IPS-18c (cell line): ENCODE data around the gene BSDC1.

Source experiments
- H3K4me3 ChIP-seq: 2 replicates; pipeline ENCODE4 v1.7.0; 2013; ENCODE audit warnings: low read depth, mild to moderate bottlenecking, low read length, moderate library complexity; ENCODE audit not compliant: insufficient read depth
- H3K9me3 ChIP-seq: one replicate; pipeline ENCODE4 v1.6.1; 2013; ENCODE audit warnings: mild to moderate bottlenecking, low read length, moderate library complexity; ENCODE audit not compliant: control insufficient read depth, insufficient read depth

The BSDC1 gene

GRCh38 chr1:32333251-32333963 is 60.8 kb downstream of the BSDC1 start:
- H3K4me3 ChIP-seq: no peak overlapping the region; the same call in 1 of the 2 replicates
- no peaks in the 10 kb centered on the region for H3K9me3 ChIP-seq

- H3K9me3 ChIP-seq: no peaks in the 10 kb centered on the region
- H3K4me3 ChIP-seq: no peak overlapping the region
Measured at GRCh38 chr1:32332290-32333079, 61.8 kb downstream of the BSDC1 start.

- Histone ChIP-seq H3K4me3 (no peak overlapping the region), H3K9me3 (no peaks in the 10 kb centered on the region)
Measured at GRCh38 chr1:32331549-32331948, 62.7 kb downstream of the BSDC1 start.

GRCh38 chr1:32330558-32331151 is 63.6 kb downstream of the BSDC1 start:
- no peak overlapping the region for H3K4me3 ChIP-seq
- H3K9me3 ChIP-seq: no peaks in the 10 kb centered on the region

- Histone ChIP-seq H3K4me3 (no peak overlapping the region), H3K9me3 (no peaks in the 10 kb centered on the region)
Measured at GRCh38 chr1:32329931-32330466, 64.2 kb downstream of the BSDC1 start.

GRCh38 chr1:32327204-32327603 is 67.0 kb downstream of the BSDC1 start:
- Histone ChIP-seq H3K4me3 (no peak overlapping the region), H3K9me3 (no peaks in the 10 kb centered on the region)

- Histone ChIP-seq H3K9me3 (no peaks in the 10 kb centered on the region), H3K4me3 (no peak overlapping the region)
Measured at GRCh38 chr1:32321712-32322291, 72.4 kb downstream of the BSDC1 start.

- Histone ChIP-seq H3K4me3 (no peak overlapping the region), H3K9me3 (no peaks in the 10 kb centered on the region)
Measured at GRCh38 chr1:32318127-32318869, 75.9 kb downstream of the BSDC1 start.

- Histone ChIP-seq H3K4me3 (no peak overlapping the region), H3K9me3 (no peaks in the 10 kb centered on the region)
Measured at GRCh38 chr1:32316903-32317277, 77.4 kb downstream of the BSDC1 start.
